ENCODE data around the gene HSPBAP1.

Gene HSPBAP1

DNA sequence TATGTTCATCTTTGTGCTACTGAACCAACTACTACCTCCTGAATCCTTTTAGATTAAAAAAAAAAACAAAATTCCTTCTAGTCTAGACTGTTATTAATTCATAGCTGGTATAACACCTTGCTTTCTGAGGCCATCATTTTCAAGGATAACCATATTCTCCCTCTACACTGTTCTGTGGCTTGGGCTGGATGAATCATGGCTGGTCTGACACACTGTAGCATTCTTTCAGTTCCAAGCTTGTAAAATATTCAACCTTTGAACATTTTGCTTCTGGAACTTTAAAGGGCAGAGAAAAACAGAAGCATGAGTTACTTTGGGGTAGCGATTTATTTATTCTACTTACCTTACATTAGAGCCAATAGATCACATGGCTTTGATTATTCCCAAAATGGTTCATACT lies 7.6 kb downstream of the HSPBAP1 start:
- Histone ChIP-seq H3K4me3 (ENCODE audit: low read length, poor library complexity, severe bottlenecking) (peak overlapping the region; percentile 26), H3K9me3 (ENCODE audit: insufficient read depth, low read depth, low read length) (no peaks in the 10 kb centered on the region), H3K4me2 (ENCODE audit: low read depth, low read length, poor library complexity, severe bottlenecking) (peak overlapping the region; percentile 93), H3K4me1 (ENCODE audit: insufficient read depth, low read length, poor library complexity, severe bottlenecking) (peaks cover 60% of the 10 kb centered on the region), H3K27me3 (ENCODE audit: insufficient read depth, low read length, poor library complexity, severe bottlenecking) (no peaks in the 10 kb centered on the region), H3K79me2 (ENCODE audit: insufficient read depth, low read length) (peaks cover 45% of the 10 kb centered on the region), H3K9ac (ENCODE audit: low read depth, low read length, poor library complexity, severe bottlenecking) (peak overlapping the region; percentile 5), H3K9me2 (replicated peaks; ENCODE audit: low read depth, low read length) (no peaks in the 10 kb centered on the region), H4K20me1 (ENCODE audit: insufficient read depth, low read length, poor library complexity, severe bottlenecking) (no peaks in the 10 kb centered on the region), H2AFZ (ENCODE audit: low read length) (no peak overlapping the region), H3F3A (ENCODE audit: low read depth) (peaks cover 4% of the 10 kb centered on the region; the same call in 1 of the 2 replicates), H3K36me3 (ENCODE audit: insufficient read depth, low read length) (no peaks in the 10 kb centered on the region)
- TF ChIP-seq EZH2phosphoT487 (IDR thresholded peaks at IDR 0.05; ENCODE audit: borderline replicate concordance) (no peak), CTCF (conservative IDR thresholded peaks at IDR 0.05; ENCODE audit: low read length) (no peak)

DNA sequence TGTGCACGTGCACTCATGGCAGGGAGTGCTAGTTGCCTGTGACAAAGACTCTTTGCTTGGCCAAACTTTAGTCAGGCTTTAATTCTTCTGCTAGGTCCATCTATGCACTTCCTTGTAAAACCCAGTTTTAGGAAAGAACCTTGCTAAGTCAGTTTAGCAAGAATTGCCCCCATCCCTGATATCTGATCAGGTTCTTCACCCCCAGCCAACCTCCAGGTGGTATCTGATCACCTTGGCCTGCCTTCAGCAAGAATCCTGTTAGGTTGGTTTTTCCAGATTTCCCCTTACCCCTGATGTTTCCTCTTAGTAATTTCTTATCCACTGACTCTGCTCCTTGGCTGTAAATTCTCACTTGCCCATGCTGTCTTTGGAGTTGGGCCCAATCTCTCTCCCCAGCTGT lies 8.4 kb downstream of the HSPBAP1 start:
- Histone ChIP-seq H3K9me2 (replicated peaks; ENCODE audit: low read depth, low read length) (no peaks in the 10 kb centered on the region), H3K36me3 (ENCODE audit: insufficient read depth, low read length) (no peaks in the 10 kb centered on the region), H3K4me1 (ENCODE audit: insufficient read depth, low read length, poor library complexity, severe bottlenecking) (peaks cover 53% of the 10 kb centered on the region), H4K20me1 (ENCODE audit: insufficient read depth, low read length, poor library complexity, severe bottlenecking) (no peaks in the 10 kb centered on the region), H2AFZ (ENCODE audit: low read length) (no peak overlapping the region), H3F3A (ENCODE audit: low read depth) (peaks cover 4% of the 10 kb centered on the region; the same call in 1 of the 2 replicates), H3K9ac (ENCODE audit: low read depth, low read length, poor library complexity, severe bottlenecking) (no peak overlapping the region), H3K4me3 (ENCODE audit: low read length, poor library complexity, severe bottlenecking) (no peak overlapping the region), H3K79me2 (ENCODE audit: insufficient read depth, low read length) (peaks cover 37% of the 10 kb centered on the region), H3K27me3 (ENCODE audit: insufficient read depth, low read length, poor library complexity, severe bottlenecking) (no peaks in the 10 kb centered on the region), H3K4me2 (ENCODE audit: low read depth, low read length, poor library complexity, severe bottlenecking) (no peak overlapping the region), H3K9me3 (ENCODE audit: insufficient read depth, low read depth, low read length) (no peaks in the 10 kb centered on the region)
- TF ChIP-seq EZH2phosphoT487 (IDR thresholded peaks at IDR 0.05; ENCODE audit: borderline replicate concordance) = no peak
- TF ChIP-seq CTCF (conservative IDR thresholded peaks at IDR 0.05; ENCODE audit: low read length) = no peak

DNA sequence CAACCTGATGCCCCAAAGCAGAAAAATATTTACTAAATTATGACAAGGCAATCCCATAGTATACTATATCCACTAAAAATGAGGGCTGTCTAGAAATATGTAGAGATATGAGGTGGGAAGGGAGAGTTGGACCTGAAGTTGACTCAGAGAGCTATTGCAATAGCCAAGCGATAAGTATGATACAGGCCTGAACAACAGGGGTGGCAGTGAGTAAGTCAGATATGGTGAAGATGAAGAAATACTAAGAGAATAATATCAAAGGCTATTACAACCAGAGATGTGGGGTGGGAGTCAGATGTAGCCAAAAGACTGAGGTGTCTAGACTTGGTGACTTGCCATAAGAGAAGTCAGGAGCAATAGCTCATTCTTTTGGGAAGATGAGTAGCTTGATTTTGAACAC lies 9.2 kb downstream of the HSPBAP1 start:
- Histone ChIP-seq H4K20me1 (ENCODE audit: insufficient read depth, low read length, poor library complexity, severe bottlenecking) (no peaks in the 10 kb centered on the region), H2AFZ (ENCODE audit: low read length) (no peak overlapping the region), H3K9ac (ENCODE audit: low read depth, low read length, poor library complexity, severe bottlenecking) (no peak overlapping the region), H3K36me3 (ENCODE audit: insufficient read depth, low read length) (no peaks in the 10 kb centered on the region), H3K79me2 (ENCODE audit: insufficient read depth, low read length) (peaks cover 31% of the 10 kb centered on the region), H3K9me2 (replicated peaks; ENCODE audit: low read depth, low read length) (no peaks in the 10 kb centered on the region), H3K27me3 (ENCODE audit: insufficient read depth, low read length, poor library complexity, severe bottlenecking) (no peaks in the 10 kb centered on the region), H3F3A (ENCODE audit: low read depth) (peaks cover 4% of the 10 kb centered on the region; the same call in 1 of the 2 replicates), H3K4me1 (ENCODE audit: insufficient read depth, low read length, poor library complexity, severe bottlenecking) (peaks cover 45% of the 10 kb centered on the region), H3K4me3 (ENCODE audit: low read length, poor library complexity, severe bottlenecking) (no peak overlapping the region), H3K4me2 (ENCODE audit: low read depth, low read length, poor library complexity, severe bottlenecking) (no peak overlapping the region), H3K9me3 (ENCODE audit: insufficient read depth, low read depth, low read length) (no peaks in the 10 kb centered on the region)
- no peak for TF ChIP-seq CTCF (conservative IDR thresholded peaks at IDR 0.05; ENCODE audit: low read length)
- TF ChIP-seq EZH2phosphoT487 (IDR thresholded peaks at IDR 0.05; ENCODE audit: borderline replicate concordance) = no peak
